Measurements from ENCODE around the gene ADAM12.
A peak's percentile ranks its signal among the peaks of the same experiment; 100 is the strongest.

The ADAM12 gene, protein sequence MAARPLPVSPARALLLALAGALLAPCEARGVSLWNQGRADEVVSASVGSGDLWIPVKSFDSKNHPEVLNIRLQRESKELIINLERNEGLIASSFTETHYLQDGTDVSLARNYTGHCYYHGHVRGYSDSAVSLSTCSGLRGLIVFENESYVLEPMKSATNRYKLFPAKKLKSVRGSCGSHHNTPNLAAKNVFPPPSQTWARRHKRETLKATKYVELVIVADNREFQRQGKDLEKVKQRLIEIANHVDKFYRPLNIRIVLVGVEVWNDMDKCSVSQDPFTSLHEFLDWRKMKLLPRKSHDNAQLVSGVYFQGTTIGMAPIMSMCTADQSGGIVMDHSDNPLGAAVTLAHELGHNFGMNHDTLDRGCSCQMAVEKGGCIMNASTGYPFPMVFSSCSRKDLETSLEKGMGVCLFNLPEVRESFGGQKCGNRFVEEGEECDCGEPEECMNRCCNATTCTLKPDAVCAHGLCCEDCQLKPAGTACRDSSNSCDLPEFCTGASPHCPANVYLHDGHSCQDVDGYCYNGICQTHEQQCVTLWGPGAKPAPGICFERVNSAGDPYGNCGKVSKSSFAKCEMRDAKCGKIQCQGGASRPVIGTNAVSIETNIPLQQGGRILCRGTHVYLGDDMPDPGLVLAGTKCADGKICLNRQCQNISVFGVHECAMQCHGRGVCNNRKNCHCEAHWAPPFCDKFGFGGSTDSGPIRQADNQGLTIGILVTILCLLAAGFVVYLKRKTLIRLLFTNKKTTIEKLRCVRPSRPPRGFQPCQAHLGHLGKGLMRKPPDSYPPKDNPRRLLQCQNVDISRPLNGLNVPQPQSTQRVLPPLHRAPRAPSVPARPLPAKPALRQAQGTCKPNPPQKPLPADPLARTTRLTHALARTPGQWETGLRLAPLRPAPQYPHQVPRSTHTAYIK

DNA sequence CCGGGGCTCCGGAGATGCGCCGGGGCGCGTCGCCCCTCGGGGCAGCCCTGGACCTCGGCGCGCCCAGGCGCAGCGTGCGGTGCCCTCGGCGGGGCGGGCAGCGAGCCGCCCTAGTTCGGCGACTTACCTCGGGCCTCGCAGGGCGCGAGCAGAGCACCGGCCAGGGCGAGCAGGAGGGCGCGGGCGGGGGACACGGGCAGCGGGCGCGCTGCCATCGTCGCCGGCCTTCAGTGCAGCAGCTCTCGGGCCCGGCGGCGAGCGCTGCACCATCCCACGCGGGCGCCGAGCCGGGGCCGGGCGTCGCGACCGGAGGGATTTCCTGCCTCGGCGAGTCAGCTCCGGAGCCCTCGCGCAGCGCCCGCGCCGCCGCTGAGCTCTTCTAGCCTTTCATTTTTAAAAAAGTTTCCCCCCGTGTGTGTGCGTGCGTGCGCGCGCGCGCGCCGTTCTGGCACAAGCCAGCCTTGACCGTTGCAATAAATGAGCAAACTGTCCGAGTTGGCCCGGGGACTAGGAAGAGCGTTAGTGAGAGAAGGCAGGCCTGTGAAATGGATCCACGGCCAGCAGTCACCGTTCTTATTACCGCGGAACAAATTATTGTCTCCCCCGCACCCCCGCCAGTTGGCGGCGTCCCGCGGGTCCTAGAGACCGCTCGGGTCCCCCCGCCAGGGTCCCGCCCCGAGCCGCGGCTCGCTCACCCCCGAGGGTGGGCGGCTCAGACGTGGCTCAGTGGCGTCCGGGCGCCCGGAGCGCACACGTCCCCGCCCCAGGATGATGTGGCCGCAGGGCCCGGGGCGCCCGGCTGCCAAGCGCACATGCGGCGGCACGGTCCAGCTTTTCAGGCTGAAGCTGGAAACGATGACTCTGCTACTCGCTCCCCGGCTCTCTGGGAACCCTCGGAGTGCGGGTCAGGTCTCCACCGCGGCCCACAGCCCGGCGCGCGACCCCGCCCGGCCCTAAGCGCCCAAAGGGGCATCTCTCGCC, at the start of gene ADAM12:
TSS of gene ADAM12 (minus strand) at position 547 of the 981 bp plus-strand sequence. CDS start at position 215, 332 bp downstream.
- peak; percentile 18 for DNase-seq

DNA sequence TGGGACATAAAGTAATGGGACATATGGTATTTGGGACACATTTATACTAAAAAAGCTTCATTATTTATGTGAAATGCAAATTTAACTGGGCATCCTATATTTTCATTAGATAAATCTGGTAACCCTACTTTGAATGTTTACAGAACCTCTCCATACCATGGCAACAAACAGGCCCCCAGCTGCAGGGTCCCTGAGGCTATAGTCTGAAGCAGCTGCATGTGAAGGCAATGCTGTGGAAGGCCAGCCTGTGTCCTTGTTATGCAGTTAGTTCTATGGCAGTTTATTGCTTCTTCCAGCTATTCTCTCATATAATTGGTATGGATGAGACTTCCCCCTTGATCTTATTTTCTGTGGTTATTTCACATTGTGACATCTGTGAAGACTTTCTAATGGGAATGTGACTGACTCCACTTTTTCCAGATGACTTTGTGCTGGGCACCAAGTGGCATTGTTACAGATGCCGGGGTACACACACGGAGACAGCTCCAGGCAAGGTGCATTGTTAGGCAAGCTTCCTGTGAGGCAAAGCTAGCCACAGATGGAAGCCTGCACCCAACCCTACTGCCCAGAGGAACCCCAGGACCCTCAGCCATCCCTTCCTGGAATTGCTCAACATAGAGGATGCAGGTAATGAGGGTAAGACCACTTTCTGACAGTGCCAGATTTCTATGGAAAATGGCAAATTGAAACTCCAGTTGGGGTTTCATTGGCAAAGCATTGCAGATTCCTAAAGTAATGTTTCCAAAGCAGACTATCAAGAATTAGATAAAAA, 49.5 kb upstream of the ADAM12 start:
- DNase-seq, result no peak

DNA sequence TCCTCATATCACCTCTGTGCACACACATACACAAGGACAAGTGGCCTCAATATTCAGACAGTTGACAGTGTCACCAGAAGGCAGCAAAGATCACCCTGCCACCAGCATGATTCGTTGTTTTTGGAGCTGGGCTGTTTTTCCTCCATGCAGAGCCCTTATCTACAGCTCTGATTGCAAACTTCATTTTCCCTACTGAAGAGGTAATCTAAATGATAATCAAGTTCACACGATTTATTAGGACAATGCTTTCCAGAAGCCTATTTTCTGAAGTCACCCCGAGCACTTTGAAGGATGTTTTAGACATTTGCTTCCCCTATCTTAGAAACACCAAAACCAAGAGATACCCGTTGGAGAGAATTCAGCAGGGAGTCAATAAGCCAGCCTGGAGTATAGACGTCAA, 46.0 kb upstream of the ADAM12 start:
- DNase-seq, result no peak

DNA sequence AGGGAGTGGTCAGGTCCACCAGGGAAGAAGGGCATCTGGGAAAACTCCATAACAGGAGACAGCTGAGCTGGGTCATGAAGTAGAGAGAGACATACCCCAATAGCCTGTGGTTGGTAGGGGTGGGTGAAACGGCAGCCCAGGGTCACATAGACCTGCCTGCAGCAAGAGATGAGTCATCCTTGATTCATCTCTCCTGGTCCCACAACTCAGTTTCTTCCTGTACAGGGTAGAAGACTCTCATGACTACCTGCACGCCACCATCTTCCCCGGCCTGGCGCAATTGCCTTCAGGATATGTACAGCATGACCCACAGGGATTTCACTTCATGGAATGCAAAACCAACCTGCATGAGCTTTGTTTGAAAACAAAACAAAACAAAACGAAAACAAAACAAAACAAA, 45.1 kb upstream of the ADAM12 start:
- no peak for DNase-seq

DNA sequence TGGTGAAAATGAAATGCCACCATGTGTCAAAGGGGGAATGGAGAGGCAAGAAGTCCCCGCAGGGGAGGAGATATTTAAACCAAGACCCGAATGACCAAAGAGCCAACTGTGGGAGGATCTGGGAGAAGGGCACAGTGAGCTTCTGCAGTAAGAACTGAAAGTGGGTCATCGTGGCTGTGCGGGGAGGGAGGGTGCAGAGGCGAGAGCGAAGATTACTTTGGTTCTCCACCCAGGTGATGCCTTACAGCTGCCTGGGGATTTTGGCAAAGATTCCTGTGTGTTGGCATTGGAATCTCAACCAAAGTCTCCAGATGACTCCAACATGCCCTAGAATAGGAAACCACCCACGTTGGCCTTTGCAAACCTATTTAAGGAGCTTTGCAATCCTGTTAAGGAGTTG, 44.2 kb upstream of the ADAM12 start:
- no peak for DNase-seq

DNA sequence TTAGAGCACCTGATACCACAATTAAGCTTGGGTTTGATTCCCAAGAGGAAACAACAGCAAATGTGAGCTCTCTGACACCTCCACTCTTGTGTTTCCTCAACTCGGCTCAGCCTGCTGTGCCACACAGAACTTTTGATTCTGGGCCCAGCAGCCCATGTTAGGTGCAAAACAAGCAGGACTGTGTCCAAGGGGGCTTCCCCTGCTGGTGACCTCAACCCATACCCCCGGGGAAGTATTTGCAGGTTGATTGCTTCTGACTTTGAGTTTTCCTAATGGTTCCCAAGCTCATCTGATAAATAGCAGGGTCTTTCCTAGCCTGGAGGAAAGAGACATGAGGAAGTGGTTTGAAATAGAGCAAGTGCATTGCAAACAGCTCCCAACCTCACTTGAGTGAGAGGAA, 43.5 kb upstream of the ADAM12 start:
- DNase-seq, result no peak

DNA sequence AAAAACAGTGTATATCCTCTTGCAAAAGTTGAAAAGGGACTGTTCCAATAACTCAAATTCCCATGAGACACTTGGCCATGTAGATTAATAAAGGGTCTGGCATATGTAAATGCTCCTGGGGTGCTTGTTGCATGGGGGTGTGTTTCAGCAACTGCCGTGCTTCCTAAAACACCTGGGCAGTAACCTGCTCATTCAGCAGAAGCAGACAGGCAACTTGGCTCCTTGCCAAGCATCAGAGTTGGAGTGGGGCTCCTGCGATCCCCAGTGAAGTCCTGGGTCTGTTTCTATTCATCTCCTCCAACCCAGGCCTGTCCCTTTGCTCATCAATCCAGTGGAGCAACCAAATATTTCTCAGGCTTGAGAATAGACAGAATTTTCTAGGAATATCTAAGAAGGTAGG, 42.2 kb upstream of the ADAM12 start:
- DNase-seq, result no peak

DNA sequence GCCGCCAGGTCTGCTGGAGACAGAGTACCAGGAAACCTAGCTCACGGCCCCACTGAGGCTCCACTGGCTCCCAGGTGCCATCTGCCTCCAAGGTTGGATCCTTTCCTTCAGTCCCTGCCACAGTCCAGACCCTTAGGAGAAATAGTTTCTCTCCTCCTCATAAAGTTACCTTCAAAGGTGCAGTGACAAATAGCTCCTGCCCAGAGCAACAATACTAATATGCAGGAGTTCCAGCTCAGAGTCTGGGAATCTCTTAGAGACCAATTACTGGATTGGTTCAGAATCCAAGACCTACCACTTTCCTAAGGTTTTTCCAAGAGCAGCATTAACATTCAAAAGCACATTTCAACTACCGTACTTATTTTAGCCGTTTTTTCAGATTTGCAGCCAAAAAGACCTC, 41.0 kb upstream of the ADAM12 start:
- no peak for DNase-seq

DNA sequence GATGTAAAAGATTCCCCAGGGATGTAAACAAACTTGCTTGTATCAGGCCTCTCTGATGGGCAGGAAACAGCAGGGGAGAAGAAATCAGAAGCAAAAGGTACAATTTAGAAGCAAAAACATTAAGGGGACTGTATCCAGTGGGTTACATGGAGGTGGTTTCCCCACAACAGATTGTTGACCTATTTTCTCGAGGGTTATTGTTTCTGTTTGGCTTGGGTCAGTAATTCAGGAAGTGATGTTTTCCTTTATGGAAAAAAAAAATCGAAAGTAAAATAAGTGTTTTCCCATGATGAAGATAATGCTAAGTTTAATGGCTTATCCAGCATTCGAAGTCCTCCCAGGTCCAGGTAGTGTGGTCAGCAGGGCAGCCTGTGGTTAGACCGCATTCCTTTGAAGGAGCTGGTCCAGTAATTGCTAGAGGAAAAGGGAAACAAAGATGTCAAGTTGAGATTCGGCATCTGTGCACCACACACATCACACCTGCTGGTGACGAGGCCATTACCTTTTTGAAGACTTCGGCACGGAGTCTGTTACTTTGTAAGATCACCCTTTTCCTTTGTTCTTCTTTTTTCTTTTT, 37.3 kb upstream of the ADAM12 start:
- DNase-seq, result peak; percentile 26

DNA sequence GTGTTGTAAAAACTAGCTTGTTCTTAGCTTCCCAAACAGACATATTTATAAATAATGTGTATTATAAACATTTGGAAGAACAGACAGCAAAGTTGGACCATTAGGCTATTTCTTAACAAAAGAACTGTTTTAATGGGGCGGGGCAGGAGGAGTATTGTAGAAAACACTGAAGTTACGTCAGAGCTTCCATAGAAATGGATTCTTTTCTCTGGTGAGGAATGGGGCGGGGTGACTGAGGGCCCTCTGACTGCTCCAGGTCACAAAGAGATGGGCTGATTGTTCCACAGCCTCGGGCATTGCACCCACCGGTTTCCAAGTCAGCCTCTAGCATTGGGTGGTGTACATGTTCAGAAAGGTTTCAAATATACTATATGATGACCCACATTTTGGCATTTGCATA, 36.8 kb upstream of the ADAM12 start:
- no peak for DNase-seq

DNA sequence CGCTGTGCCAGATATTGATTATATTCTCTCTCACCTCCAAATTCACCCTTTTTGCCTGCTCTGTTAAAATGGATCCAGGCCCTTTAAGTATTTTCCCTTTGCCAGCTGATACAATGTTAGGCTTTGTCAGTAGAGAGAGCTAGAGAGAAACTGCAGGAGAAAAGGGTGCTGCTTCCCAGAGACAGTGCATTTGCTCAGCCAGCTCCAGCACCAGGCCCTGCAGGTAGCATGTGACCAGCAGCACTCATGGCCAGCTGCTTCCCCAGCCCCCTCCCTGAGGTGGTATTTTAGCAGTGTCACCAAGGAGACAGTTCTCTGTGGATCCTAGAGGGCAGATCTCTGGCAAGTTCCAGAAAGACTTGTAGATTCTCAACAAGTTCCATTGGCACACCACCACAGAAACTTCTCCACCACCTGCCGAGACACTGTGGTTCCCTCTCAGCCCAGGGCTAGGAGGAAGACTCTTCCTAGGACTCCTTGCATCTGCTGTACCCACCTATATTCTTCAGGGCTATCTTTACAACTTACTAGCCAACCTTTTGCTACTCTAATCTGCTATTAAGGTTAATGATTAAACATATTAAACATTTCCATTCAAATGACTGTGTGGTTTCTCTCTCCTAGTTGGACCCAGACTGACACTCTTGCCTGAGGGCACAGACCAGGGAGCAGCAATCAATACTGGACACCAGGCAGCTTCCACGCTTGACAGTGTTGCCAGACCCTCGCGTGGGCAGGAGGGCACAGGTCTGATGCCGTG, 35.6 kb upstream of the ADAM12 start:
- no peak for DNase-seq

DNA sequence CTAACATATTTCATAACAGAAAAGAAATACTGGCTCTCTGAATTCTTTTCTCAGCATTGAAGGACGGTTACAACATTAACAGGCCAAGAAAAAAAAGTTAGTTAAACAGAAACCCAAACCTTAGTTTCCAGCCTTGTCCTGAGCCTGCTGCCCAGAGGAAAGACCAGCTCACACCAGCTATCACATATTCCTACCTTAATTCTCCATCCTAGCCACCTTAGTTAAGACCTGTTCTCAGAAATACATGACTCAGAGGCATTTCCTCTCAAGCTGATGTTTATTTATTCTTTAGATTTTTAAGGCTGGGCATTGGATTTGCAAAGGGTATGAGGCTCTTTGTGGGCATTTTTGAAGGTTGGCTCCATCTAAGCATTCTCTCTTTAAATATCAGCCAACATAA, 34.3 kb upstream of the ADAM12 start:
- DNase-seq, result no peak

DNA sequence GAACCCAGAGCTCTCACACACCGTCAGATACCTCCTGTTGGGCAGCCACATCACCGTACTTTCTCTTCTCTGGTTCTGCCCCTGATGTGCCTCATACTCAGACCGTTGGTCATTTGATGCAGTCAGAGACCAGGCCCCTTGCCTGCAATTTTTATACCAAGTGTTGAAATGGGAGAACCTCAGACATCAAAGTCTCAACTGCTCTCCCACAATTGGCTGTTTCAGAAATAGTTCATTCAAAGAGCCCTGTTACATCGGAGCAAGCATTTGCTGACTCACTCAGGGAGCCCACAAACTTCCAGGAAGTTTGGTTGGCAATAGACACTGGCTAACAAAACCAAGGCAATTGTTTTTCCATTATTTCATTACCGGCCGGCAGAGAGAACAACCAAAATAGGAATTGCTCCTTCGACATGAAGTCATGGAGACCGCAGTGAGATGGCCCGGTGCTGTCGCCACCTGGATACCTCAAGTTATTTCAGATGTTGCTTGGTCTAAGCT, 33.5 kb upstream of the ADAM12 start:
- DNase-seq, result peak; percentile 3

DNA sequence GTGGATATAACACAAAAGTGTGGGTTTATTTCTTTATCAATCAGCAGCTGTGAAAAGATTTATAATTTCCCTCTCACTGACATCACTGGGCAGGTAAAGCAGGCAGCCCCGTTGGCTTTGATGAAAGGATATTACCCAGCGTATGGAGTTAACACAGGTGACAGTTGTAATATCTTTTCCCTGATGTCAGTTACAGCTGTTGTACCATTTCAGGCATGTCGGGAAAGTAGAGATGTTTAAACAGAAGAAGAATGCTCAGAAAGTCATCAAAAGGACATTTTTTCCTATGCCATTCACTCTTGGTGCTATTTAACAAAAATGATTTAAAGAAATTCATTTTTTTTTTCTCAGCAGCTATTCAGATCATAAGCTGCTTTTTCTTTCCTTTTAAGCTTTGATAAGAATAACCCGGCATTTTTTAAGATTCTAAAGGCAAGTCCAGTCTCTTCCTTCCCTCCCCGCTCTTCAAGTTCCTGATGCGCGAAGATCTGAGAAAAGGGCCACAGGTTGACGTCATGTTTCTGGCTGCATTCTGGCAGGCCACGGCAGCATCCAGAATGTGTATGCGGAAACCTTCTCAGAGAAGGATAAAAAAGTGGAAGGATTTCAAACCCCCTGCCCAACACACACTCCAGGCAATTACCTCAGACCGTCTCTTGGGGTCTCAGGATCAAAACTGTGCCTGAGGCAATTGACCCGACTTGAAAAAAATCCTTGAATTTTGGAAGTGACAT, 32.5 kb upstream of the ADAM12 start:
- no peak for DNase-seq

DNA sequence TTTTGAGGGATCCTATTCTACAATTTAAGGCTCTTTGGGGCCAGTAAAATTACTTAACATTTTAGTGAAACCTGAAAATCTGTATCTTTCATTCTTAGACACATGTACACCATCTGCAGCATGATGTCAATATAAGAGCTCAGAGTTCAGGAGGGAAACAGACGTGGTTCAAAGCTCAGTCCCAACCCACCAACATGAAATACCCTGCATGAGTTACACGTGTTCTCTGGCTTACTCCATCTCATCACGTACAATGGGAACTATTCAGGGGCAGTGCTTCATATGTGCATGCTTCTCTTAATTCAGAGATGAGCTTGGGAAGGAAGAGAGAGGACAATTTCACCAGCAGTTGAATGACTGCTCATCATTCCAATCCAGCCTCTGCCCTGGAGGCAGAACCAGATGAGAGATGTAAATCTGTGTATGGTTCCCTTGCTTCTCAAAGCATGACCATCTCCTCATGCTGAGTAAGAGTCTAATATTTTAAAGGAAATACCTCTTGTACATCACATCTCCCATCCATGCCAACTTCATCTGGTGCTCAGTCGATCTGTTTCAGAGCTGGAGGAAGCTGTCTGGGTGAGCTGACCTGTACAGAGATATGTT, 29.0 kb upstream of the ADAM12 start:
- no peak for DNase-seq

DNA sequence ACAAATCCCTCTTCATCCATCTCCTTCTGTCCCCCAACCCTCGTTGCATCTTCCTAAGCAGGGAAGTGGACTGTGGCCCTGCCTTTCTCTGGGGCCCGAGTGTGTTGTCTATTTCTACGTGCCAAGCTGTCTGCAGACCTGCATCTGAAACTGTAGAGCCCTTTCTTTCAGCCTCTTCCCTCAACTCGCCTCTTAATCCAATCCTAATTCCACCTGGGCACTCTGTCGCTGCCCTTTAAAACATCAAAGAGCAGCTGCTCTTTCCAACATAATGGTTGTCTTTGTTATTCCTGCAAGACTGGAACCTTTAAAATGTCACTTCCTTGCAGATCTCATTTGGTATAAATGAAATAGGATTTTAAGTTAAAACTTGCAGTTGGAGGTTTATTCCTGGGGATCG, 21.5 kb upstream of the ADAM12 start:
- DNase-seq, result no peak

DNA sequence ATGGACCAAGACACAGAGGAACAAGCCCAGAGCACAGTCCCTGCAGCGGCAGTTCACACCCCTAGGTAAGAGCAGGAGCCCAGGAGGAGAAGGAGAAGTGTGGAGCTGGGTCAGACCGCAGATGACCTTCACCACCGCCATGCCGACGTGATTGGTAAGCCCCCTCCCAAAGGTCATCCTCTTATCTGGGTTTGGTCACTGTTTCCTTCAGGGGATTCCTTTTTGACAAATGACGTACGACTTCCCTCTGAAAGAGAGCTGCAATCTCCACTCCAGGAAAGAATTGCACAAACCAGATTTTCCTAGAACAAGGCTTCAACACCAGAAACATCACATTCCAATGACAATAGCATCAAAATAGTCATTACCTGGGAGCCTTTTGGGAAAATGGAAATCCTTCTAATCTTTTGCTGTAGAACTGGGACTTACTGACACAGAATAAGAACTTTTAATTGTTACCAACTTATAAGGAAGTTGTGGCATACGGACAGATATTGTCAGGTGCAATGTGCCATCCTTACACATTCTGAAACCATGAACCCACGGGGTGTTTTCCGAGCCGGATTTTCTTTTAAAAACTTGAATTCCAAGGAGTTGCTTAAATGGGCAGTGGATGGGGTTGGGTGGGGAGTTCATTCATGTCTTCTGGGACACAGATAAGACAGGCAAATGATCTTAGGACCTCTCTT, 20.8 kb upstream of the ADAM12 start:
- DNase-seq, result no peak

DNA sequence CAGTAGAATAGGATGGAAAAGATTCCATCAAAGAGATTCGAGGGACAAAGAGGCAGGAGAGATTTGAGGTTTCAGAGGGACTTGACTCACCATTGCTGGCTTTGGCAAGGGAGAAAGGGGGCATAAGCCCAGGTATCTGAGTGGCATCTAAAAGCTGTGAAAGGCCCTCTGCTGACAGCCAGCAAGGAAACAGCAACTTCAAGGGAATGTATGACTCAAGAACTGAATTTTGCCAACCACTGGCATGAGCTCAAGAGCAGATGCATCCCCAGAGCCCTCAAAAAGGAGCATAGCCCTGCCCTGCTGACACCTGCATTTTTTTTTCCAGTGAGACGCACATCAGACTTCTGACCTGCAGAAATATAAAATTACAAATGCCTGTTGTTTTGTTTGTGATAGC, 19.6 kb upstream of the ADAM12 start:
- peak; percentile 20 for DNase-seq

DNA sequence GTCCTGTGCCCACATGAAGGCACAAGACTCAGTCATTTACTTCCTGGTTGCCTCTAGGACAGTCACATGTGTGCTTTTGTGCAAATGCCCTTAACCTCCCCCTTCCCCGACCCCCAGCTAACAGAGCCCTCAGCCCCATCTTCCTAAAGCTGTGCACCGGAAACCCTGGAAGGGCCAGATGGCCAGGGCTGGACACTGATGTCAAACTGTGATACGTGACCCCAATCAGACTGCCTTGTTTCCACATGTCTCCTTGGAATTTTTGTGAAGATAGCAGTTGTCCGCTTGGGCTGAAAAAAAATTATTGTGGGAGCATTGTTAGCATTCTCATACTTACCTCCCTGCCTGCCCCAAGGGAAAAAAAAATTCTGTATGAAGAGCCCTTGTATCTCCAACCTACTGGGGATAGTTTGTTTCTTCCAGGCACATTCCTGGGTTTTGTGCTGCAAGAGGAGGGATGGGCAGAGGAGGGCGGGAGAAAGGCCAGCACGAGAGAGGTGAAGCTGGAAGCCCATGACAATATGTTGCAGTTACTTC, 17.0 kb upstream of the ADAM12 start:
- DNase-seq, result no peak
